ENCODE results near the gene PLS1.

GRCh38 chr3:142726017-142726416 lies 129.8 kb downstream of the PLS1 start:
- TF ChIP-seq POLR2A (IDR thresholded peaks at IDR 0.05) (no peak), CTCF (IDR thresholded peaks at IDR 0.05) (no peak), EP300 (IDR thresholded peaks at IDR 0.05; ENCODE audit: low read depth) (no peak)
